Bone marrow (tissue), 2 donors: Measurements from ENCODE around the gene TST.
"Not testable (repeated sequence)": the region's sequence is repeated elsewhere in the genome, so short reads cannot be mapped to it uniquely, and the experiment has no call there.

Experiments
- DNase-seq, 2 donors: peaks; one replicate each; lab custom pipeline; 2025; lab: John Stamatoyannopoulos, UW

TST gene

GRCh38 chr22:37014415-37014806, 4.8 kb downstream of the TST start:
- no peak for DNase-seq

GRCh38 chr22:37012956-37013355, 6.3 kb downstream of the TST start:
- no peak for DNase-seq

GRCh38 chr22:37012262-37012904, 6.9 kb downstream of the TST start:
- no peak for DNase-seq

GRCh38 chr22:37011472-37011871, 7.8 kb downstream of the TST start:
- DNase-seq: no peak

GRCh38 chr22:37010976-37011375, 8.3 kb downstream of the TST start:
- no peak for DNase-seq

GRCh38 chr22:37010174-37010573, 9.1 kb downstream of the TST start:
- no peak for DNase-seq

- DNase-seq: no peak
Measured at GRCh38 chr22:37009490-37009889, 9.8 kb downstream of the TST start.

GRCh38 chr22:37008365-37008764, 10.9 kb downstream of the TST start:
- no peak for DNase-seq

- DNase-seq: no peak
Measured at GRCh38 chr22:37007651-37008050, 11.6 kb downstream of the TST start.

GRCh38 chr22:37002633-37003032, 16.6 kb downstream of the TST start:
- no peak for DNase-seq

GRCh38 chr22:37001826-37002225, 17.4 kb downstream of the TST start:
- no peak for DNase-seq

GRCh38 chr22:37000676-37001534, 18.3 kb downstream of the TST start:
- DNase-seq: no peak

GRCh38 chr22:36999463-36999862, 19.8 kb downstream of the TST start:
- DNase-seq: no peak

GRCh38 chr22:36998620-36999351, 20.5 kb downstream of the TST start:
- no peak for DNase-seq

GRCh38 chr22:36997746-36998145, 21.5 kb downstream of the TST start:
- DNase-seq: no peak

GRCh38 chr22:36991206-36991605, 28.0 kb downstream of the TST start:
- no peak for DNase-seq

GRCh38 chr22:36990457-36990856, 28.8 kb downstream of the TST start:
- DNase-seq: no peak

GRCh38 chr22:36989012-36989411, 30.2 kb downstream of the TST start:
- not testable (repeated sequence) for DNase-seq

- no peak for DNase-seq
Measured at GRCh38 chr22:36988075-36988832, 31.0 kb downstream of the TST start.

- DNase-seq: no peak
Measured at GRCh38 chr22:36986242-36986821, 32.9 kb downstream of the TST start.

GRCh38 chr22:36985211-36985889, 33.9 kb downstream of the TST start:
- DNase-seq: no peak
